A673 (cell line): Measurements from ENCODE around the gene RAPGEF4. TPM values are rescaled to one million over a fixed set of nuclear protein-coding genes. Genes with fewer than 3 reads are reported as not detected.
A peak's percentile ranks its signal among the peaks of the same experiment; 100 is the strongest.

Source experiments
- BruUV-seq: library from RNA; stranded (reverse); fragments of 400-500 nt; replicated peaks from 2 replicates; lab custom pipeline; 2021; lab: Mats Ljungman, UMichigan
- CTCF ChIA-PET: fragments of 300-600 bp; sonication (Branson Sonifier 250); formaldehyde crosslinking; loops from one replicate; lab custom pipeline; 2022; ENCODE audit warnings: antibody characterized with exemption; lab: Charles Lee
- POLR2A ChIA-PET: fragments of 300-600 bp; sonication (Branson Sonifier 250); formaldehyde crosslinking; loops from one replicate; lab custom pipeline; 2022; ENCODE audit warnings: antibody characterized with exemption; ENCODE audit not compliant: low non-redundant PET; lab: Charles Lee
- DNase-seq: peaks from one replicate; pipeline ENCODE4 v3.0.0-alpha.2; 2015; ENCODE audit warnings: low spot score
- H3K27ac ChIP-seq: fragments of 200-600 bp; sonication (generic); 2 replicates; pipeline ENCODE4 v1.5.1; 2016; ENCODE audit warnings: mixed run types, low read depth, mild to moderate bottlenecking, mixed read lengths, antibody characterized with exemption, low read length; ENCODE audit not compliant: poor library complexity, severe bottlenecking
- H3K27me3 ChIP-seq: fragments of 200-600 bp; sonication (generic); replicated peaks from 2 replicates; pipeline ENCODE4 v1.6.1; 2017; ENCODE audit warnings: mixed run types, low read depth, mild to moderate bottlenecking, mixed read lengths, antibody characterized with exemption, low read length; ENCODE audit not compliant: insufficient read depth, poor library complexity
- H3K36me3 ChIP-seq: fragments of 200-600 bp; sonication (generic); 2 replicates; pipeline ENCODE4 v1.6.1; 2016; ENCODE audit warnings: mixed run types, mild to moderate bottlenecking, mixed read lengths, antibody characterized with exemption, low read length; ENCODE audit not compliant: insufficient read depth, poor library complexity, severe bottlenecking
- H3K4me1 ChIP-seq: fragments of 200-600 bp; sonication (generic); 2 replicates; pipeline ENCODE4 v1.6.1; 2017; ENCODE audit warnings: mixed run types, mild to moderate bottlenecking, mixed read lengths, antibody characterized with exemption, low read length; ENCODE audit not compliant: insufficient read depth, poor library complexity, severe bottlenecking
- H3K4me3 ChIP-seq: fragments of 200-600 bp; sonication (generic); 2 replicates; pipeline ENCODE4 v1.5.1; 2016; ENCODE audit warnings: low read depth, mixed run types, mild to moderate bottlenecking, mixed read lengths, low read length; ENCODE audit not compliant: poor library complexity, severe bottlenecking
- H3K9me3 ChIP-seq: fragments of 200-600 bp; sonication (generic); 2 replicates; pipeline ENCODE4 v1.6.1; 2016; ENCODE audit warnings: mixed run types, low read depth, mild to moderate bottlenecking, mixed read lengths, antibody characterized with exemption, low read length; ENCODE audit not compliant: poor library complexity, severe bottlenecking
- CTCF ChIP-seq: fragments of 300-800, 200-600 bp; sonication (generic); conservative IDR thresholded peaks from 2 replicates; pipeline ENCODE4 v1.5.1; 2017; ENCODE audit warnings: low read depth, mild to moderate bottlenecking, antibody characterized with exemption, low read length, moderate library complexity, mixed read lengths
- EZH2 ChIP-seq: fragments of 200-600 bp; sonication (generic); IDR thresholded peaks from 2 replicates; pipeline ENCODE4 v1.6.1; 2017; ENCODE audit warnings: borderline replicate concordance, low read depth, mild to moderate bottlenecking, mixed read lengths, antibody characterized with exemption, low read length; ENCODE audit not compliant: poor library complexity, severe bottlenecking
- intact Hi-C: fragments of 100-400 bp; cut with micrococcal nuclease; formaldehyde crosslinking; loops from one replicate; pipeline ENCODE4 v1.10.0; 2022; ENCODE audit not compliant: unreplicated experiment
- total RNA-seq: library from RNA; stranded (reverse); gene quantifications from 2 replicates; pipeline ENCODE4 v1.2.3, GENCODE V29; 2021

RAPGEF4 gene
- total RNA-seq, 1 experiment from 2014 or later: 0.26 TPM

DNA sequence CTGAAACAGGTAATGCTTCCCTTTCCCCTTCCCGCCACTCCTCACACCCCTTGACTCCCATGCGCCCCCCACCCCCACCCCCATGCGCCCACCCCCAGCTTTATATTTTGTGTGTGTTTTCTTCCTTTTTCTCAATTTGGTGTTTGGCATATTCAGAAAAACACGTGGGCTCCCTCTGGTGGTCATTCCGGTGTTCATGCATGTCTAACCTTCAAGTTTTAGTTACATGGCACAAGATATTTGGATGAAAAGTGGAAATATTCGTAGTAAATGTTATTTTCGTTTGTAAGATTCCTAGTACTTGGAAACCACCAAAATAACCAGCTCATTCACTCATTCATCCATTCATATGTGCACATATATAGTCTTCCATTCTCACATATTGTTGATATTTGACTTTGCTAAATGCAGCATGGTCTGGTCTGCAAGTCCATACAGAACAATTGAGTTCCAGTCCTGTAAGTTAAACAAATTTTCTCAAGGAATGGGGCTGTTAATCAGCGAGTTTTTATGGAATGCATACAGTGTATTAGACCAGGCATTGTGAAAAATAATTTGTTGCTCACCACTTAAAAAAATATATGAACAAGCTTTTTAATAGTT, 196.4 kb downstream of the RAPGEF4 start:
- BruUV-seq: no TSS peak
- Histone ChIP-seq H3K4me3 (no peak overlapping the region), H3K27me3 (no peaks in the 10 kb centered on the region), H3K9me3 (no peaks in the 10 kb centered on the region), H3K4me1 (peaks cover 11% of the 10 kb centered on the region), H3K36me3 (no peaks in the 10 kb centered on the region), H3K27ac (no peak overlapping the region)
- CTCF ChIA-PET: interaction anchor here (0.6 to 2.2 kb wide), 8 partner anchors 40 to 517 kb away, joined by 3 to 11 read pairs (median 4); no protein-coding TSS in a partner anchor
- DNase-seq: peak; percentile 73
- intact Hi-C loops: loop anchor here (2.0 kb wide), 3 partner anchors 67 to 125 kb away; no protein-coding TSS in a partner anchor
- TF ChIP-seq EZH2: no peak
- TF ChIP-seq CTCF: peak; percentile 75
- POLR2A ChIA-PET: no interaction called here

DNA sequence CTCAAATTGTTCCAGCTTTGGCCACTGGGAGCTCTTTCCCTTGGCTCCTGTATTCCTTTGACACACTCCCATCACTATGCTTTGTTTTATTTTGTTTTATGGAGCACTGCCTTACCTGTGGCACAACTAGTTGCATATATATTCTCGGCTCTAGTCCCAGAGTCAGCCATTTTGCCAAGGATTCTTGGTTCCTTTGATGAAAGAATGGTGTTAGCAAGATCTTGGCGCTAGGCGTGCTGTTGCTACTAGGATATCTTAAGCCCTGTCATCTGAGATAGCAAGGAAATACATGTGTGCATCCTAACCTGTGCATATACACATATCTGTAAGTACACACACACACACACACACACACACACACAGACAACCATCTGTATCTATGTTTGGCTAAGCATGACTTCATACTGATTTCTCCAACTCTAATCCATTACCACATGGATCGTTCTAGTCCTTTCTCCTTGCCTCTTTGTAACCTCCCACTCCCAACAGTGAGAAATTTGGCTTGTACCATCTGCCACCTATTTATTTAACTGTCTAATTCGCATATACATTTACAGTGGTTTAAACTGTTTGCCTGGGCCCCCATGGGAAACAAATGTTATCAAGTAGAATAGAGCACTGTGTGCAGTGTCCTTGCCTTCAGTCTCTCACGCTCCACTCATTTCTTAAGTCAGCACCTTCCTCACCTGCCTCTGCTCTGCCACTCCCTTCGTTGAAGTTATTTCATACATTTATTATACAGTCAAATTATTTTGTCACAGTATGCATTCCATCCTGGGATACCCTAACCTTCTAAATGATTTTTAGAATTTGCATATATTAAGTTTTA, 202.5 kb downstream of the RAPGEF4 start:
- POLR2A ChIA-PET: interaction anchor here (0.6 kb wide), 1 partner anchor 637 kb away, joined by 4 read pairs; no protein-coding TSS in a partner anchor
- intact Hi-C loops: no loop called here
- no peaks in the 10 kb centered on the region for H3K36me3 ChIP-seq
- CTCF ChIA-PET: no interaction called here
- TF ChIP-seq CTCF: no peak
- TF ChIP-seq EZH2: no peak
- no peaks in the 10 kb centered on the region for H3K4me1 ChIP-seq
- no peak overlapping the region for H3K4me3 ChIP-seq
- BruUV-seq: no TSS peak
- H3K27ac ChIP-seq: no peak overlapping the region
- no peaks in the 10 kb centered on the region for H3K9me3 ChIP-seq
- DNase-seq: no peak
- peaks cover 10% of the 10 kb centered on the region for H3K27me3 ChIP-seq

- DNase-seq: no peak
- CTCF ChIA-PET: no interaction called here
- TF ChIP-seq CTCF: no peak
- TF ChIP-seq EZH2: no peak
Observed at GRCh38 chr2:172938713-172939375, 203.2 kb downstream of the RAPGEF4 start.

More at GRCh38 chr2:172938713-172939375, 203.2 kb downstream of the RAPGEF4 start:
- POLR2A ChIA-PET: no interaction called here
- H3K4me3 ChIP-seq: no peak overlapping the region
- peaks cover 17% of the 10 kb centered on the region for H3K27me3 ChIP-seq
- no peak overlapping the region for H3K27ac ChIP-seq
- H3K9me3 ChIP-seq: no peaks in the 10 kb centered on the region
- intact Hi-C loops: no loop called here
- H3K4me1 ChIP-seq: no peaks in the 10 kb centered on the region
- no TSS peak for BruUV-seq
- no peaks in the 10 kb centered on the region for H3K36me3 ChIP-seq
